HG02884 (cell line): ENCODE data around the gene MRPL36.
"Not testable (repeated sequence)": the region's sequence is repeated elsewhere in the genome, so short reads cannot be mapped to it uniquely, and the experiment has no call there.

Experiments
- ATAC-seq: cut with Tn5 transposase; IDR thresholded peaks from one replicate; pipeline ENCODE4 v1.9.1; 2021; ENCODE audit warnings: mild to moderate bottlenecking, moderate library complexity; ENCODE audit not compliant: unreplicated experiment

MRPL36 gene

DNA sequence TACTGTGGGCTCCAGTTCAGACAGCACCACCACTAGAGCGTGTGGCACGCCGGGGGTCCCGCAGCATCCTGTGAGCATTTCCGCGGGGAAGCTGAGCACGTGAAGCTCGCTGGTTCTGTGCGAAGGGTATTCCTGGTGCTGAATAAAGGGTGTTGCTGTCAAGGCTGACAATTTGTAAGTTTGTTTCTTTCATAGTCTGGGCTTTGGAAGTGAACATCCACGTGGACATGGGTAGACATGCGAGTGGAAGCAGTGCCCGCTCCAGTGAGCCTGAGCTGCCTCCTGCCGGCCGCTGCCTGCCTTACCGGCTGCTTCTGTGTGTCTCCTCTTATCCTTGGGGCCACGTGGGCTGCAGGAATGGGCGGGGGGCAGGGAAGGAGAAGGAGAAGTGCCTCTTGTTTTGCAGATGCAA is 16.2 kb upstream of the MRPL36 start:
- no peak for ATAC-seq

GRCh38 chr5:1815071-1815786 is 15.6 kb upstream of the MRPL36 start:
- ATAC-seq, result no peak

DNA sequence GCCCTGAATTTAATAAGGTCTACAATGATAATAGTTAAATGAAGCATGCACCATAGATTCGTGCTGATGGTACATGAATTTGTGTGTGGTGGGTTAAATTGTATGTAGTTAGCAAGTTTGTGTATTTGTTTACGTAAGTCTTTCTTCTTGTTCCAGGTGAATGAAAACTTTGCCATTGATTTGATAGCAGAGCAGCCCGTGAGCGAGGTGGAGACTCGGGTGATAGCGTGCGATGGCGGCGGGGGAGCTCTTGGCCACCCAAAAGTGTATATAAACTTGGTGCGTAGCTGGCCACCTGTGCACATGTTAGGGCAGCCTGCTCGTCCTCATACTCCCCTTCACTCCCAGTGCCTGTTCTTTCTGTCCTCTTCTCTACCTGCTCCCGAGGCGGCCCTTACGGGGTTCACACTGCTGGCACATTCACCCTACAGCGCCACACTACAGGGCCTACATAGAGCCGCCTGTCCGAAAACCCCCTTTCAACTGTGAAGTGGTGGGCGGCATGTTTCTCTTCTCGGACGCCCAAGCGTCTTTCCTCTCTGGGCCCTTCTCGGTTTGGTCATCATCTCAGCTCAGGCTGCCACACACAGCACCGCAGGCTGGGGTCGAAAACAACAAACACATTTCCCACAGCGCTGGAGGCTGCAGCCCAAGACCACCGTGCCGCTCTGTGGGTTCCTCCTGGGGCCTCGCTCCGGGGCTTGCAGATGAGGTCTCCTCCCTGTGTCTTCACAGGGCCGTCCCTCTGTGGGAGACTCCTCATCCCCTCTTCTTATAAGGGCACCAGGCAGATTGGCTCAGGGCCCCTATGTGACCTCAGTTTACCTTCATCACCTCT is 14.8 kb upstream of the MRPL36 start:
- ATAC-seq, result no peak

GRCh38 chr5:1810581-1811101 is 11.0 kb upstream of the MRPL36 start:
- no peak for ATAC-seq

DNA sequence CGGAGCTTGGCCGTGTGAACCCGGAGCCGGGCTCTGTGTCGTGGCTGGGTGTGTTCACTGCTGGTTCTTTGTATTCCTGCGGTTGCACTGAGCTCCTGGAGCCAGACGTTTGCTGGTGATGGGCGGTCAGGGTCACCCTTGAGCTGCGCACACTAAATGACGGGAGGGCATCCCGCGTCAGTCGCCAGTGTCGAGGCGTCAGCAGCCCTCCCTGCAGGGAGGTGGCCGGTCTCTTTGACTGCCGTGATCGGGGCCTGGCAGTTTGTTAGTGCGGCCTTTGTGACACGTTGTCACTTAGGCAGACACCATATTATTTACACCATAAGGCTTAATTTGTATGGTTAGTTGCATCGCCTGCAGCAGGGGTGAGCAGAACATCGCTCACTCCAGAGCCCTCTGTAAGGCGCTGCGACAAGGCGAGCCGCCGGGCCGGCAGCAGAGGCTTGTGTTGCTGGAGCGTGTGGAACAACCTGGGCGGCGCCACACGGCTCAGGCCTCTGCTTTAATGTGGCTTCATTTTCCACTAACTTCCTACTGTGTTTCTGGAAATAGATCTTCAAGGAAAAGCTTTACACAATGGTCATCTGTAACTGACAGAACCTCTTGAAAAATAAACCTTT is 9.9 kb upstream of the MRPL36 start:
- ATAC-seq, result no peak

- ATAC-seq, result no peak
Observed at GRCh38 chr5:1808439-1808838, 8.8 kb upstream of the MRPL36 start.

- ATAC-seq, result no peak
Observed at GRCh38 chr5:1807451-1808185, 8.0 kb upstream of the MRPL36 start.

GRCh38 chr5:1806974-1807373 is 7.3 kb upstream of the MRPL36 start:
- no peak for ATAC-seq

DNA sequence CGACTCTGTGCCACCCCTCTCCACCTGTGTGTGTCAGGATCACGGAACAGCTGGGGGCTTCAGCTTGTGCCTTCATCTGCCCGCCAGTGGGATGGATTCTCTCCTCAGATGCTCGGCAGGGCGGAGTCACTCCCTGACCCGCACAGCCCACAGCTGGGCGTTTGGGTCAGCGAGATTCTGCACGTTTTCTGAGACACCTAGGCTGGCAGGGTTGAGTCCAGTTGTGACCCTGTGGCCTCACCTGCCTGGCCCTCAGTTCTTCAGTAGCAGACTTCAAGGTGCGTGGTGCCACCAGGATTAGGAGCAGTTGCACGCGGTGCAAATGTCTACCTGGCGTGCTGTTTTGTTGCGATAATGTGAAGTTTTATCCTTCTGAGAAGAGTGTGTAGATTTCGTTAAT is 6.6 kb upstream of the MRPL36 start:
- no peak for ATAC-seq

GRCh38 chr5:1805736-1806135 is 6.1 kb upstream of the MRPL36 start:
- no peak for ATAC-seq

GRCh38 chr5:1805326-1805725 is 5.7 kb upstream of the MRPL36 start:
- no peak for ATAC-seq

GRCh38 chr5:1804001-1804690 is 4.5 kb upstream of the MRPL36 start:
- no peak for ATAC-seq

- ATAC-seq, result no peak
Observed at GRCh38 chr5:1803192-1803591, 3.6 kb upstream of the MRPL36 start.

DNA sequence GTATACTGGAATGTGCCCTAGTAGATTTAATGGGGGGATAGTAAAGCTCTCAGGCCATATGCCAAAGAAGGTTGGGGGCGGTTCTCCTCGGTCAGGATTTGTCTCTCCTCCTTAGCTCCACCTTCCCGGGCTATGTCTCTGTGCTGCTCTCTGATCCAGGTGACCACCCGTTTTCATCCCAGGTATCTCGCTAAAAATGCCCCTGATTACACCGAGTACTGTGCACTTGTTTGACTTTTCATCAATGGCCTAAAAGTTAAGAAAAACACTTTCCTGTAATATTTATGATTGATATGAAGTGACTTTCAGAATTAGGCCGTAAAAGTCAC is 2.3 kb upstream of the MRPL36 start:
- ATAC-seq, result no peak

GRCh38 chr5:1801222-1801966 is 1.8 kb upstream of the MRPL36 start, which contains the start of gene NDUFS6:
Gene NDUFS6, plus strand, starts transcription at chr5:1801407. Its CDS starts 11 bp downstream, at chr5:1801418.
- peak; percentile 48 for ATAC-seq

DNA sequence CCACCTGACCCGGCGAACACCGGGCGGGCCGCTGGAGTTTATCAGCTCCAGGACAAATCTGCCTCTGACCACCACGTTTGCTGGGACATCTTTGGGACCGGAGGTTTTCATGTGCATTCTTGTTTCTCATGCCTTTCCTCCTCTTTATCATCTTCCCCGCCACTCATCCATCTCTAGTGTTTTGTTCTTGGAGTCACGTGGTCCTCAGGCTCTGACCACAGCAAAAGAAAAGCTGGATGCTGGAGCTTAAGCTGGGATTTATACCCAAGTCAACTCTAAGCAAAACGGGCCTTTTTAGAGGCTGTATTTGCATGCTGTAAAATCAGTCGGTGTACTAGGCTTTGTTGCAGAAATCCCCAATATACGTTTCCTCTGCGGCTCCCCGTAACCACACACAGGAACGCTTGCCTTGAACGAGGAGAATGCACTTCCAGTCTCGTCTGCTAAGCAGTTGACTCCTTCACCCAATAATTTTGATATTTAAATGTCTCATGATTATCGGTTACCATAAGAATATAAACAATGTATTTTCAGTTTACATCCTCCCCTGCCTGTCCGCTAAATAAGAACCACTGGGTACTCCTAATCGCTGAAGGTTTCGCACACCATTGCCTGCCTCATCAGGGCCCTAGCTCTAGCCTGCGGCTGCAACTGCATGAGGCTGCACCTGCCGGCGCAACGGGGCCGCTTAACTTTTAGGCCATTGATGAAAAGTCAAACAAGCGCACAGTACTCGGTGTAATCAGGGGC is 1.0 kb upstream of the MRPL36 start:
- peak; percentile 39 for ATAC-seq

- peak; percentile 19 for ATAC-seq
Observed at GRCh38 chr5:1799110-1799601, 481 bp downstream of the MRPL36 start.

DNA sequence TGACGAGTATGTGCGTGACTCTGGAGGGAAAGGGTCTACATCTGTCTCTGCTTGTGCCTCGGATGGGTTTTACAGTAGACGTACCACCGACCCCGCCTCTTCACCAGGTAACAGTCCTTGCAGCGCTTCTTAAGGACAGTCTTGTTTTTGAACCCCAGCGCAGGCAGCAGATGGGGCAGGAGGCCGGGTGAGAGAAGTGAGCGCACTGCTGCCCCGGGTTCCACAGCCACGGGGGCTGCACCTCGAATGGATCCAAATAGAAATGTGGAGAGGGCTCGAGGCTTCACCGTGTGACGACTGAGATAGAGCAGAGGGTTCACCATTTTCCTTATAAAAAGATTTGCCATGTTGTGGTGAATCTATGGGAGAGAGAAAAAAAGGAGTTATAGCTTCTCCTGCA is 1.0 kb downstream of the MRPL36 start:
- not testable (repeated sequence) for ATAC-seq

DNA sequence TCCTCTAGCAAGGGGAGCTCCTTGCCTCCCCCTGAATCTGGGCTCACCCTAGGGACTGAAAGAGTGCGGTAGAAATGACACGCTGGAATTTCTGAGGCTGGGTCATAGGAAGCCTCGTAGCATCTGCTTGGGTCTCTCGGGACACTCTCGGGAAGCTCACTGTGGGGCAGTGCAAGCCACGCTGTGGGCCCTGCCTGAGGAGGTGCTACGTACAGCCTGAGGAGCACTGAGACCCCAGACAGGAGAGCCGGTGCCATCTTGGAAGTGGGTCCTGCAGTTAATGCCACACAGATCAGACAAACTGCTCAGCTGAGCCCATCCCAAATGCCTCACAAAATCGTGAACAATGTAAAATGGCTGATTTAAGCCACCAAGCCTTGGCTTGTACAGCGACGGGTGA is 1.8 kb downstream of the MRPL36 start:
- ATAC-seq, result no peak
